ENCODE data around the gene UGT2B17. TPM values are rescaled to one million over a fixed set of nuclear protein-coding genes. Genes with fewer than 3 reads are reported as not detected.
A peak's percentile ranks its signal among the peaks of the same experiment; 100 is the strongest.
"Not testable (repeated sequence)": the region's sequence is repeated elsewhere in the genome, so short reads cannot be mapped to it uniquely, and the experiment has no call there.

The UGT2B17 gene
- total RNA-seq, 1 donor from 2014 or later: not detected

GRCh38 chr4:68569466-68570121, 6.5 kb downstream of the UGT2B17 start:
- no peak for DNase-seq (ENCODE audit: low spot score)

GRCh38 chr4:68569036-68569435, 7.1 kb downstream of the UGT2B17 start:
- not testable (repeated sequence) for DNase-seq (ENCODE audit: low spot score)

DNA sequence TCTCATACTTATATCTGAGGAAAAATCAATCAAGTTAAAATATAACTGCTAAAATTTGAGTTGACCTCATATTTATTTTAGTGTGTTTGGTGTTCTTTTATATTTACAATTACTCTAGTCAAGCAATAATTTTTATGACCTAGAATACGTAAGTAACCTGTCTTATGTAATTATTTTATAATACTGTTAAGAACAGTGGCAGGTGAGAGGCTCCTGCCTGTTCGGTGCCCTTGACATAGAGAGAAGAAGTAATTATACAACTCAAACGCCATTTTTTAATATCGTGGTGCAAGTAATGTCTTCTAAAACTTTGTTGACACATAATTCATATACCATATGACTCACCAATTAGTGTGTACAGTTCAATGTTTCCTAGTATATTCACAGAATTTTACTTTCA, 7.6 kb downstream of the UGT2B17 start:
- not testable (repeated sequence) for DNase-seq (ENCODE audit: low spot score)

- not testable (repeated sequence) for DNase-seq (ENCODE audit: low spot score)
These were observed 9.8 kb downstream of the UGT2B17 start for GRCh38 chr4:68566364-68566763.

- DNase-seq (ENCODE audit: low spot score): not testable (repeated sequence)
These were observed 11.0 kb downstream of the UGT2B17 start for GRCh38 chr4:68565082-68565481.

GRCh38 chr4:68560364-68561070, 15.6 kb downstream of the UGT2B17 start:
- DNase-seq (ENCODE audit: low spot score): not testable (repeated sequence)

DNA sequence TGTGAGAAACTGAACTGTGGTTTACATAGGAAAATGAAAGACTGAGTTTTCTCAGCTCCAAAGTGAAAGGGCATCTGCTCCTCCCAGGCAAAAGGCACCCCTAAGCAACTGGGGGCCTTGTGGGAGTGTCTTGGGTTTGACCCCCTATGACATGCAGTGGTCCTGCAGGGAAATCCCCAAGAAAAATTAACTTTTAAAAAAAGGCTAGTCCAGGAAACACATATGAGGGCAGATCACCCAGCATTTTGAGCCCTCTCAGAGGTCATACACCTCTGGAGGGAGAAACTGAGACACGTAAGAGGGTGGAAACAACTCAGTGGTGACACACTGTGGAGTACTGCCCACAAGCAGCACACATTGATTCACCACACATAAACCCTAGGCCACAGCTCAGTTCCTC, 22.3 kb downstream of the UGT2B17 start:
- DNase-seq (ENCODE audit: low spot score): not testable (repeated sequence)

- DNase-seq (ENCODE audit: low spot score): not testable (repeated sequence)
These were observed 23.0 kb downstream of the UGT2B17 start for GRCh38 chr4:68552818-68553811.

- DNase-seq (ENCODE audit: low spot score): not testable (repeated sequence)
These were observed 33.4 kb downstream of the UGT2B17 start for GRCh38 chr4:68542742-68543141.

- no peak for DNase-seq (ENCODE audit: low spot score)
These were observed 39.7 kb downstream of the UGT2B17 start for GRCh38 chr4:68536375-68536774.

DNA sequence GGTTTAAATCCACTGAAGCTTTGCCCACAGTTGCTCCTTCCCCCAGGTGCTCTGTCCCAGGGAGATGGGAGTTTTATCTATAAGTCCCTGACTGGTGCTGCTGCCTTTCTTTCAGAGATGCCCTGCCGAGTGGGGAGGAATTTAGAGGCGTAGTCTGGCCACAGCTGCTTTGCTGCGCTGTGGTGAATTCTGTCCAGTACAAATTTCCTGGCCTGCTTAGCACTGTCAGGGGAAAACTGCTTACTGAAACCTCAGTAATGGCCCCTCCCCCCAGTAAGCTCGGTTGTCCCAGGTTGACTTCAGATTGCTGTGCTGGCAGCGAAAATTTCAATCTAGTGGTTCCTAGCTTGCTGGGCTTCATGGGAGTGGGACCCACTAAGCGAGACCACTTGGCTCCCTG, 40.1 kb downstream of the UGT2B17 start:
- DNase-seq (ENCODE audit: low spot score): no peak

- not testable (repeated sequence) for DNase-seq (ENCODE audit: low spot score)
These were observed 53.9 kb downstream of the UGT2B17 start for GRCh38 chr4:68522232-68522631.

GRCh38 chr4:68520985-68521384, 55.1 kb downstream of the UGT2B17 start:
- no peak for DNase-seq (ENCODE audit: low spot score)

DNA sequence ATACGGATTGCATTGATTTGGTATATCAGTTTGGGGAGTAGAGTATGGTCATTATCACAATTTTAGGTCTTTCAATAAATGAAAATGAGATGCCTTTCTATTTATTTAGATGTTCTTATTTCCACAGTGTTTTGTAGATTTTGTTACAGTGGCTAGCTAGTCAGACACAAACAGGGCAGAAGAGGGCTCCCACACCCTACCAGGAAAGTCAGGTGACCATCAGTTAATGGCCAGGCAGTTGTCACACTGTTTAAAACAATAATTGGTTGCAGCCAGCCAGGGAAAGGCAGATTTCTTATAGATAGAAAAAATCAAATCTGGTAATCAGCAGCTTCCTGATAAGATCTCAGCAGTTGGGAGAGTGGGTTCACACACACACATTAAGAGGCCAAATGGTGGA, 57.2 kb downstream of the UGT2B17 start:
- DNase-seq (ENCODE audit: low spot score): no peak

- DNase-seq (ENCODE audit: low spot score): not testable (repeated sequence)
These were observed 70.7 kb downstream of the UGT2B17 start for GRCh38 chr4:68505452-68505851.

DNA sequence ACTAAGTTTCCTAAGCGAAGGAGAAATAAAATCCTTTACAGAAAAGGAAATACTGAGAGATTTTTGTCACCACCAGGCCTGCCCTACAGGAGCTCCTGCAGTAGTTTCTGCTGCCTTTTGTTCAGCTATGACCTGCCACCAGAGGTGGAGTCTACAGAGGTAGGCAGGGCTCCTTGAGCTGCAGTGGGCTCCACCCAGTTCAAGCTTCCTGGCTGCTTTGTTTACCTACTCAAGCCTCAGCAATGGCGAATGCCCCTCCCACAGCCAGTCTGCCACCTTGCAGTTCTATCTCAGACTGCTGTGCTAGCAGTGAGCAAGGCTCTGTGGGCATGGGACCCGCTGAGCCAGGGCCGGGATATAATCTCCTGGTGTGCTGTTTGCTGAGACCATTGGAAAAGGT, 71.3 kb downstream of the UGT2B17 start:
- not testable (repeated sequence) for DNase-seq (ENCODE audit: low spot score)

DNA sequence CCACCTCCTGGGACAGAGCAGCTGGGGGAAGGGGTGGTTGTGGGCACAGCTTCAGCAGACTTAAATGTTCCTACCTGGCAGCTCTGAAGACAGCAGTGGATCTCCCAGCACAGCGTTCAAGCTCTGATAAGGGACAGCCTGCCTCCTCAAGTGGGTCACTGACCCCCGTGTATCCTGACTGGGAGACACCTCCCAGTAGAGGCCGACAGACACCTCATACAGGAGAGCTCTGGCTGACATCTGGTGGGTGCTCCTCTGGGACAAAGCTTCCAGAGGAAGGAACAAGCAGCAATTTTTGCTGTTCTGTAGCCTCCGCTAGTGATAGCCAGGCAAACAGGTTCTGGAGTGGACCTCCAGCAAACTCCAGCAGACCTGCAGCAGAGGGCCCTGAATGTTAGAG, 72.7 kb downstream of the UGT2B17 start:
- not testable (repeated sequence) for DNase-seq (ENCODE audit: low spot score)

GRCh38 chr4:68499021-68499420, 77.1 kb downstream of the UGT2B17 start:
- DNase-seq (ENCODE audit: low spot score): no peak

DNA sequence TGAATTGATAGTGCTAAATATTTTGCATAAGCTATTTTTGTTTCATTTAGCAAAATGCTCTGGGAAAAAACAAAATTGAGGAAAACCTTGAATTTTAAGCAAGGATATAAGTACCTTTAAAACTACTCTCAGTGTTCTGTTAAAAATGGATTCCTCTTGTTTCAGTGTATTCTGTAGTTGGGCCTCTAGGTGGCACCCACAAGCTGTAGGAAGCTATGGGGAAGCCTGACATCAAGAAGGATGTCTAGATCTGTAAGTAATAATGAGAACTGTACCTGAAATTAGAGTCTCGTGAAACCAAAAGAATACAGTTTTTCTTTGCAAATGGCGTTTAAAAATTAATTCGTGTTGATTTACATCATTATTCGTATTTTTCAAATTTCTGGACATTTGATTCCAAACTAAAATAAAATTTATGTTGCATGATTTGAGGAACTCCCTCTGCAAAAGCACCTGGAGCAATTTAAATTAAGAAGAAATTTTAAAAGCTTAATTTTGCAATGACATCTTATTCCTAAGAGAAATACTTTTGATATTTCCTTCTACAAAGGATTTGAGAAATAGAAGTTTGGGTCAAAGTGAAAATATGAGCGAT, 77.6 kb downstream of the UGT2B17 start:
- DNase-seq (ENCODE audit: low spot score): peak; percentile 75

DNA sequence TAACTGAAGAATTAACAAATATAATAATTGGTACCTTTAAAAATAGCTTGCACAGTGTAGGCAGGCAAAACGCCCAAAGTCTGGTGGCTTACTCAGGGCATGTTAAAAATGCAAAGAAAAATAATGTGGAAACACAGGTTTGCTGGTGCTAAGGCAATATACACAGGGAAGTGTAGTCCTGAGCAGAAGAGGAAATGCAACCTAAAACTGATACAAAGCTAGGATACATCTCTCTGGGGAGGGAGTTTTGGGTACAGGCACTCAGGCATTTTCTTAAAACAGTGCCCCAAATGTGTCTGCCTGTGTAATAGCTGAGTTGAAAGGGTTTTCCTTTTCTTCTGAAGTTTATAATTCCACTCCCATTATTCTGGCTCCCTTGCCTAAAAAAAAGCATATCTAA, 81.4 kb downstream of the UGT2B17 start:
- no peak for DNase-seq (ENCODE audit: low spot score)

GRCh38 chr4:68490826-68491457, 85.2 kb downstream of the UGT2B17 start:
- DNase-seq (ENCODE audit: low spot score): no peak
